GM23338 (cell line): ENCODE results near the gene MCAM. TPM values are rescaled to one million over a fixed set of nuclear protein-coding genes. Genes with fewer than 3 reads are reported as not detected.

Source experiments
- ATAC-seq: fragments of 200-7000 bp; cut with Tn5 transposase; 3 replicates; pipeline ENCODE4 v1.9.1; 2020
- DNase-seq: peaks from one replicate; pipeline ENCODE4 v3.0.0-alpha.2; 2015; ENCODE audit warnings: low spot score
- H2AFZ ChIP-seq: fragments of 200-600 bp; sonication (generic); 2 replicates; pipeline ENCODE4 v1.8.0; 2016; ENCODE audit warnings: antibody characterized with exemption, mild to moderate bottlenecking, moderate library complexity
- H3F3A ChIP-seq: fragments of 200-600 bp; sonication (generic); replicated peaks from 2 replicates; pipeline ENCODE4 v1.8.0; 2017; ENCODE audit warnings: antibody characterized with exemption, mixed run types, low read depth
- H3K27ac ChIP-seq: fragments of 200-600 bp; sonication (generic); 2 replicates; pipeline ENCODE4 v1.6.1; 2016; ENCODE audit warnings: low read depth
- H3K27me3 ChIP-seq: fragments of 200-600 bp; sonication (generic); 2 replicates; pipeline ENCODE4 v1.8.0; 2016; ENCODE audit warnings: mild to moderate bottlenecking, mixed run types, moderate library complexity; ENCODE audit not compliant: insufficient read depth
- H3K36me3 ChIP-seq: fragments of 200-600 bp; sonication (generic); 2 replicates; pipeline ENCODE4 v1.8.0; 2016; ENCODE audit warnings: mild to moderate bottlenecking; ENCODE audit not compliant: insufficient read depth
- H3K4me1 ChIP-seq: fragments of 200-600 bp; sonication (generic); 2 replicates; pipeline ENCODE4 v1.8.0; 2016; ENCODE audit warnings: mild to moderate bottlenecking, moderate library complexity; ENCODE audit not compliant: insufficient read depth
- H3K4me2 ChIP-seq: fragments of 200-600 bp; sonication (generic); 2 replicates; pipeline ENCODE4 v1.7.1; 2017; ENCODE audit warnings: mixed run types
- H3K4me3 ChIP-seq: fragments of 200-600 bp; sonication (generic); 2 replicates; pipeline ENCODE4 v1.6.1; 2016; ENCODE audit warnings: mixed run types
- H3K79me2 ChIP-seq: fragments of 200-600 bp; sonication (generic); replicated peaks from 2 replicates; pipeline ENCODE4 v1.8.0; 2017; ENCODE audit warnings: mild to moderate bottlenecking; ENCODE audit not compliant: insufficient read depth
- H3K9me2 ChIP-seq: fragments of 200-600 bp; sonication (generic); 2 replicates; pipeline ENCODE4 v1.8.0; 2017; ENCODE audit not compliant: insufficient read depth
- H4K20me1 ChIP-seq: fragments of 200-600 bp; sonication (generic); replicated peaks from 2 replicates; pipeline ENCODE4 v1.8.0; 2017; ENCODE audit warnings: mild to moderate bottlenecking; ENCODE audit not compliant: insufficient read depth
- H3K27ac Mint-ChIP-seq: 2 replicates; pipeline ENCODE4 v1.8.0; 2020; ENCODE audit warnings: inconsistent platforms, mild to moderate bottlenecking, moderate library complexity, mixed read lengths
- H3K27me3 Mint-ChIP-seq: 3 replicates; pipeline ENCODE4 v1.8.0; 2022; ENCODE audit warnings: low read depth, mild to moderate bottlenecking, moderate library complexity, mixed read lengths, inconsistent platforms; ENCODE audit not compliant: insufficient read depth, poor library complexity
- H3K36me3 Mint-ChIP-seq: 3 replicates; pipeline ENCODE4 v1.8.0; 2021; ENCODE audit warnings: low read depth, mild to moderate bottlenecking, inconsistent platforms, moderate library complexity, mixed read lengths
- H3K4me1 Mint-ChIP-seq: 3 replicates; pipeline ENCODE4 v1.8.0; 2020; ENCODE audit warnings: mild to moderate bottlenecking, inconsistent platforms, mixed read lengths
- H3K4me3 Mint-ChIP-seq: 3 replicates; pipeline ENCODE4 v1.8.0; 2021; ENCODE audit warnings: moderate library complexity, mild to moderate bottlenecking, inconsistent platforms, mixed read lengths
- H3K9me3 Mint-ChIP-seq: 3 replicates; pipeline ENCODE4 v1.8.0; 2020; ENCODE audit warnings: moderate library complexity, mild to moderate bottlenecking, inconsistent platforms, mixed read lengths
- EZH2 ChIP-seq: fragments of 200-600 bp; sonication (generic); IDR thresholded peaks from one replicate; pipeline ENCODE4 v1.8.0; 2017; ENCODE audit warnings: antibody characterized with exemption, mild to moderate bottlenecking, low read depth; ENCODE audit not compliant: unreplicated experiment
- EZH2phosphoT487 ChIP-seq: fragments of 200-600 bp; sonication (generic); IDR thresholded peaks from one replicate; pipeline ENCODE4 v1.8.1; 2018; ENCODE audit warnings: antibody characterized with exemption; ENCODE audit not compliant: unreplicated experiment
- JUNB ChIP-seq: IDR thresholded peaks from one replicate; pipeline ENCODE4 v1.6.1; 2016; ENCODE audit warnings: antibody characterized with exemption; ENCODE audit not compliant: unreplicated experiment
- REST ChIP-seq: IDR thresholded peaks from one replicate; pipeline ENCODE4 v1.6.1; 2018; ENCODE audit warnings: antibody characterized with exemption; ENCODE audit not compliant: unreplicated experiment
- ZNF114 ChIP-seq: fragments of 250-450 bp; sonication (Bioruptor Pico); IDR thresholded peaks from 2 replicates; pipeline ENCODE4 v1.5.0; 2020; ENCODE audit warnings: mild to moderate bottlenecking, moderate library complexity
- polyA plus RNA-seq: library from polyadenylated mRNA; unstranded; fragments of >200 nt; fragmentation: Nextera tagmentation; extraction: Ambion mirVana; gene quantifications from 2 replicates; pipeline ENCODE4 v1.2.1, GENCODE V29; 2016
- total RNA-seq: library from RNA; depleted of rRNA; stranded (reverse); fragments of >200 nt; shearing (Covaris generic); gene quantifications from 2 replicates; pipeline ENCODE4 v1.2.3, GENCODE V29; 2014
- TF ChIP-seq, protein P1 (sequence below), 2 experiments: fragments of 200-600 bp in 1 of 2; sonication (generic) in 1 of 2; conservative IDR thresholded peaks; 2 replicates each; pipeline versions ENCODE4 v1.5.1 to v1.6.1; 2016 to 2017; ENCODE audit warnings: antibody characterized with exemption in 2 of 2, low read depth in 2 of 2, mild to moderate bottlenecking in 2 of 2, moderate library complexity in 1 of 2
- TF ChIP-seq, protein P2 (sequence below): IDR thresholded peaks from 2 replicates; pipeline ENCODE4 v1.6.1; 2016; ENCODE audit warnings: antibody characterized with exemption

The MCAM gene
- total and polyA plus RNA-seq, 2 experiments from 2014 or later = 8.9 to 79.5 TPM

DNA sequence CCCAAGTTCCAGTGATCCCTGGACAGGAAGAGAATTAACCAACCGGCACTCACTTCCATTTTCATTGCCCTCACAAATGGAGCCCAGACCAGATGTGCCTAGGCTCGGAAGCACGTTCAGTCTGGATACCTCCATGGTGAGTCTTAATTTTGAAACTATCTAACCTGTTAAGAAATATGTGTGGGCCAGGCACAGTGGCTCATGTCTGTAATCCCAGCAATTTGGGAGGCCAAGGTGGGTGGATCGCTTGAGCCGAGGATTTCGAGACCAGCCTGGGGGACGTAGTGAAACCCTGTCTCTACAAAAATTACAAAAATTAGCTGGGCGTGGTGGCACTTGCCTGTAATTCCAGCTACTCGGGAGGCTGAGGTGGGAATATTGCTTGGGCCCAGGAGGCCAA, 31.5 kb downstream of the MCAM start:
- ATAC-seq = no peak
- no peaks in the 10 kb centered on the region; the same call in 2 of the 3 replicates for H3K9me3 Mint-ChIP-seq
- Histone ChIP-seq H3K4me3 (no peak overlapping the region), H3F3A (0 out of 2 replicates have a peak, but pooled peaks cover 3% of the 10 kb centered on the region), H2AFZ (no peak overlapping the region), H3K27me3 (no peaks in the 10 kb centered on the region), H3K9me2 (no peaks in the 10 kb centered on the region), H3K79me2 (no peaks in the 10 kb centered on the region; the same call in none of the 2 replicates), H3K27ac (no peak overlapping the region), H3K4me1 (no peaks in the 10 kb centered on the region), H3K36me3 (peaks cover 30% of the 10 kb centered on the region), H4K20me1 (peaks cover 11% of the 10 kb centered on the region), H3K4me2 (no peak overlapping the region)
- H3K36me3 Mint-ChIP-seq = peaks cover 53% of the 10 kb centered on the region
- no peaks in the 10 kb centered on the region for H3K4me1 Mint-ChIP-seq
- no peak overlapping the region for H3K27ac Mint-ChIP-seq
- TF ChIP-seq EZH2 (no peak), ZNF114 (CRISPR knock-in tag) (no peak), EZH2phosphoT487 (no peak)
- H3K4me3 Mint-ChIP-seq = no peak overlapping the region
- H3K27me3 Mint-ChIP-seq = peaks cover 6% of the 10 kb centered on the region
- no peak for DNase-seq

- Histone ChIP-seq H2AFZ (no peak overlapping the region), H3K9me2 (no peaks in the 10 kb centered on the region), H3K79me2 (no peaks in the 10 kb centered on the region; the same call in none of the 2 replicates), H3K27ac (peak overlapping the region; percentile 72), H3F3A (0 out of 2 replicates have a peak, but pooled peaks cover 3% of the 10 kb centered on the region), H3K27me3 (no peaks in the 10 kb centered on the region), H4K20me1 (peaks cover 11% of the 10 kb centered on the region), H3K4me3 (no peak overlapping the region), H3K36me3 (peaks cover 37% of the 10 kb centered on the region), H3K4me1 (no peaks in the 10 kb centered on the region), H3K4me2 (no peak overlapping the region)
- Mint-ChIP-seq H3K4me1 (no peaks in the 10 kb centered on the region), H3K27me3 (peaks cover 6% of the 10 kb centered on the region), H3K36me3 (peaks cover 55% of the 10 kb centered on the region), H3K4me3 (no peak overlapping the region), H3K9me3 (no peaks in the 10 kb centered on the region; the same call in 2 of the 3 replicates), H3K27ac (no peak overlapping the region)
- DNase-seq (peak; percentile 58), ATAC-seq (peak; percentile 89)
- TF ChIP-seq, protein P1, sequence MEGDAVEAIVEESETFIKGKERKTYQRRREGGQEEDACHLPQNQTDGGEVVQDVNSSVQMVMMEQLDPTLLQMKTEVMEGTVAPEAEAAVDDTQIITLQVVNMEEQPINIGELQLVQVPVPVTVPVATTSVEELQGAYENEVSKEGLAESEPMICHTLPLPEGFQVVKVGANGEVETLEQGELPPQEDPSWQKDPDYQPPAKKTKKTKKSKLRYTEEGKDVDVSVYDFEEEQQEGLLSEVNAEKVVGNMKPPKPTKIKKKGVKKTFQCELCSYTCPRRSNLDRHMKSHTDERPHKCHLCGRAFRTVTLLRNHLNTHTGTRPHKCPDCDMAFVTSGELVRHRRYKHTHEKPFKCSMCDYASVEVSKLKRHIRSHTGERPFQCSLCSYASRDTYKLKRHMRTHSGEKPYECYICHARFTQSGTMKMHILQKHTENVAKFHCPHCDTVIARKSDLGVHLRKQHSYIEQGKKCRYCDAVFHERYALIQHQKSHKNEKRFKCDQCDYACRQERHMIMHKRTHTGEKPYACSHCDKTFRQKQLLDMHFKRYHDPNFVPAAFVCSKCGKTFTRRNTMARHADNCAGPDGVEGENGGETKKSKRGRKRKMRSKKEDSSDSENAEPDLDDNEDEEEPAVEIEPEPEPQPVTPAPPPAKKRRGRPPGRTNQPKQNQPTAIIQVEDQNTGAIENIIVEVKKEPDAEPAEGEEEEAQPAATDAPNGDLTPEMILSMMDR (conservative IDR thresholded peaks at IDR 0.05; ENCODE audit: low read depth in 2 of 2) = peak; percentile 59 to 60
- TF ChIP-seq, protein P2, sequence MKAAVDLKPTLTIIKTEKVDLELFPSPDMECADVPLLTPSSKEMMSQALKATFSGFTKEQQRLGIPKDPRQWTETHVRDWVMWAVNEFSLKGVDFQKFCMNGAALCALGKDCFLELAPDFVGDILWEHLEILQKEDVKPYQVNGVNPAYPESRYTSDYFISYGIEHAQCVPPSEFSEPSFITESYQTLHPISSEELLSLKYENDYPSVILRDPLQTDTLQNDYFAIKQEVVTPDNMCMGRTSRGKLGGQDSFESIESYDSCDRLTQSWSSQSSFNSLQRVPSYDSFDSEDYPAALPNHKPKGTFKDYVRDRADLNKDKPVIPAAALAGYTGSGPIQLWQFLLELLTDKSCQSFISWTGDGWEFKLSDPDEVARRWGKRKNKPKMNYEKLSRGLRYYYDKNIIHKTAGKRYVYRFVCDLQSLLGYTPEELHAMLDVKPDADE = no peak
Measured at GRCh38 chr11:119284344-119285157, 32.4 kb downstream of the MCAM start.

DNA sequence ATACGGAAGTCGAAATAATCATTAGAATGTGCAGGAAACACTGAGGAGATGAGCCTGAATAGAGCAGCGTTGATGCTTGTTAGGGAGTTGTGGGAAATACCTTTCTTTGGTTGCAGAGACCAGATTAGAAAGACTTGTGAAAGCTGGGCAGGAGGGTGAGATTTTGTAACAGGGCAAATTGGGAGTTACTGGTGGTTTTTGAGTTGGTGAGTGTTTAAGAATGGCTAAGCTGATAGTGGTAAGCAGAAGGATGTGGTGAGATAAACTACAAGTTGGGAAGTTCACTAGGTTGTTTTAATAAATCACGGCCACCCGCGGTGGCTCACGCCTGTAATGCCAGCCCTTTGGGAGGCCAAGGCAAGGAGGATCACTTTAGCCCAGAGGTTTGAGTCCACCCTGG, 34.4 kb downstream of the MCAM start:
- peaks cover 44% of the 10 kb centered on the region for H3K36me3 ChIP-seq
- H3K27me3 ChIP-seq = no peaks in the 10 kb centered on the region
- Mint-ChIP-seq H3K27me3 (peaks cover 5% of the 10 kb centered on the region), H3K4me1 (no peaks in the 10 kb centered on the region), H3K9me3 (no peaks in the 10 kb centered on the region; the same call in 2 of the 3 replicates), H3K36me3 (peaks cover 53% of the 10 kb centered on the region), H3K27ac (no peak overlapping the region), H3K4me3 (no peak overlapping the region)
- no peaks in the 10 kb centered on the region for H3K4me1 ChIP-seq
- ATAC-seq (no peak), DNase-seq (no peak)
- H3K4me3 ChIP-seq = no peak overlapping the region
- H3K4me2 ChIP-seq = no peak overlapping the region
- H3K9me2 ChIP-seq = no peaks in the 10 kb centered on the region
- no peak overlapping the region for H2AFZ ChIP-seq
- no peak overlapping the region for H3K27ac ChIP-seq
- no peaks in the 10 kb centered on the region; the same call in none of the 2 replicates for H3K79me2 ChIP-seq
- H3F3A ChIP-seq = 0 out of 2 replicates have a peak, but pooled peaks cover 3% of the 10 kb centered on the region
- peaks cover 11% of the 10 kb centered on the region for H4K20me1 ChIP-seq
- TF ChIP-seq, protein P1 (conservative IDR thresholded peaks at IDR 0.05; ENCODE audit: low read depth in 2 of 2) = no peak
- TF ChIP-seq EZH2phosphoT487 (no peak), JUNB (no peak), REST (no peak)
